ENCODE data around the gene TMEM244. TPM values are rescaled to one million over a fixed set of nuclear protein-coding genes. Genes with fewer than 3 reads are reported as not detected.

The TMEM244 gene
- total RNA-seq, 1 donor from 2014 or later: not detected

- Mint-ChIP-seq H3K27ac (ENCODE audit: unreplicated experiment) (no peak overlapping the region), H3K4me3 (ENCODE audit: unreplicated experiment) (no peak overlapping the region), H3K9me3 (ENCODE audit: unreplicated experiment) (peaks cover 2% of the 10 kb centered on the region), H3K4me1 (ENCODE audit: low read depth, unreplicated experiment) (peaks cover 8% of the 10 kb centered on the region), H3K36me3 (ENCODE audit: low read depth, unreplicated experiment) (no peaks in the 10 kb centered on the region), H3K27me3 (ENCODE audit: low read depth, unreplicated experiment) (no peaks in the 10 kb centered on the region)
- Histone ChIP-seq H3K4me2 (ENCODE audit: low read length) (peak overlapping the region; percentile 34), H3K4me1 (ENCODE audit: insufficient read depth, low read length) (peaks cover 3% of the 10 kb centered on the region), H4K20me1 (ENCODE audit: insufficient read depth, low read length) (no peaks in the 10 kb centered on the region), H3K36me3 (ENCODE audit: insufficient read depth, low read length) (no peaks in the 10 kb centered on the region), H3K27me3 (ENCODE audit: insufficient read depth, low read length) (no peaks in the 10 kb centered on the region), H3K79me2 (ENCODE audit: insufficient read depth, low read length) (no peaks in the 10 kb centered on the region), H3K27ac (ENCODE audit: low read depth, low read length) (no peak overlapping the region), H3K4me3 (ENCODE audit: insufficient read depth, low read depth, low read length) (no peak overlapping the region), H3K9ac (ENCODE audit: low read length) (no peak overlapping the region), H3K9me3 (ENCODE audit: insufficient read depth, low read depth, low read length) (no peaks in the 10 kb centered on the region), H2AFZ (ENCODE audit: low read depth, low read length) (no peak overlapping the region)
- no peak for TF ChIP-seq EZH2 (IDR thresholded peaks at IDR 0.05; ENCODE audit: insufficient read depth, low read length)
- peak; percentile 9 for FAIRE-seq
- peak; percentile 78 for DNase-seq (ENCODE audit: low read depth)
Observed at GRCh38 chr6:129844118-129844891, 16.8 kb downstream of the TMEM244 start.

- Mint-ChIP-seq H3K9me3 (ENCODE audit: unreplicated experiment) (peaks cover 6% of the 10 kb centered on the region), H3K27ac (ENCODE audit: unreplicated experiment) (no peak overlapping the region), H3K27me3 (ENCODE audit: low read depth, unreplicated experiment) (no peaks in the 10 kb centered on the region), H3K4me1 (ENCODE audit: low read depth, unreplicated experiment) (peaks cover 8% of the 10 kb centered on the region), H3K4me3 (ENCODE audit: unreplicated experiment) (no peak overlapping the region), H3K36me3 (ENCODE audit: low read depth, unreplicated experiment) (no peaks in the 10 kb centered on the region)
- DNase-seq (ENCODE audit: low read depth) (no peak), FAIRE-seq (no peak)
- Histone ChIP-seq H3K79me2 (ENCODE audit: insufficient read depth, low read length) (no peaks in the 10 kb centered on the region), H3K4me1 (ENCODE audit: insufficient read depth, low read length) (peaks cover 3% of the 10 kb centered on the region), H3K27ac (ENCODE audit: low read depth, low read length) (no peak overlapping the region), H3K27me3 (ENCODE audit: insufficient read depth, low read length) (no peaks in the 10 kb centered on the region), H3K9ac (ENCODE audit: low read length) (no peak overlapping the region), H3K4me2 (ENCODE audit: low read length) (no peak overlapping the region), H3K9me3 (ENCODE audit: insufficient read depth, low read depth, low read length) (no peaks in the 10 kb centered on the region), H3K36me3 (ENCODE audit: insufficient read depth, low read length) (no peaks in the 10 kb centered on the region), H4K20me1 (ENCODE audit: insufficient read depth, low read length) (no peaks in the 10 kb centered on the region), H3K4me3 (ENCODE audit: insufficient read depth, low read depth, low read length) (no peak overlapping the region), H2AFZ (ENCODE audit: low read depth, low read length) (no peak overlapping the region)
- TF ChIP-seq CTCF (IDR thresholded peaks at IDR 0.05; ENCODE audit: insufficient read depth, low read depth, low read length): no peak
Observed at GRCh38 chr6:129843573-129843972, 17.5 kb downstream of the TMEM244 start.

- Mint-ChIP-seq H3K27ac (ENCODE audit: unreplicated experiment) (no peak overlapping the region), H3K27me3 (ENCODE audit: low read depth, unreplicated experiment) (no peaks in the 10 kb centered on the region), H3K4me1 (ENCODE audit: low read depth, unreplicated experiment) (peaks cover 8% of the 10 kb centered on the region), H3K9me3 (ENCODE audit: unreplicated experiment) (peaks cover 12% of the 10 kb centered on the region), H3K4me3 (ENCODE audit: unreplicated experiment) (no peak overlapping the region), H3K36me3 (ENCODE audit: low read depth, unreplicated experiment) (no peaks in the 10 kb centered on the region)
- H3K4me3 ChIP-seq (ENCODE audit: insufficient read depth, low read depth, low read length): no peak overlapping the region
- H3K79me2 ChIP-seq (ENCODE audit: insufficient read depth, low read length): no peaks in the 10 kb centered on the region
- no peak overlapping the region for H2AFZ ChIP-seq (ENCODE audit: low read depth, low read length)
- FAIRE-seq (no peak), DNase-seq (ENCODE audit: low read depth) (no peak)
- H3K4me2 ChIP-seq (ENCODE audit: low read length): no peak overlapping the region
- no peak overlapping the region for H3K27ac ChIP-seq (ENCODE audit: low read depth, low read length)
- no peaks in the 10 kb centered on the region for H4K20me1 ChIP-seq (ENCODE audit: insufficient read depth, low read length)
- H3K9me3 ChIP-seq (ENCODE audit: insufficient read depth, low read depth, low read length): no peaks in the 10 kb centered on the region
- H3K27me3 ChIP-seq (ENCODE audit: insufficient read depth, low read length): no peaks in the 10 kb centered on the region
- H3K4me1 ChIP-seq (ENCODE audit: insufficient read depth, low read length): peaks cover 3% of the 10 kb centered on the region
- no peaks in the 10 kb centered on the region for H3K36me3 ChIP-seq (ENCODE audit: insufficient read depth, low read length)
- H3K9ac ChIP-seq (ENCODE audit: low read length): no peak overlapping the region
- TF ChIP-seq CTCF (IDR thresholded peaks at IDR 0.05; ENCODE audit: insufficient read depth, low read depth, low read length): no peak
- TF ChIP-seq EZH2 (IDR thresholded peaks at IDR 0.05; ENCODE audit: insufficient read depth, low read length): no peak
Observed at GRCh38 chr6:129842881-129843409, 18.2 kb downstream of the TMEM244 start.
